NCI-H69 (cell line): Measurements from ENCODE around the gene SLC35C1.

Experiments
- DNase-seq: peaks from one replicate; lab custom pipeline; 2025; lab: John Stamatoyannopoulos, UW

Gene SLC35C1

GRCh38 chr11:45804761-45805304, at the start of gene SLC35C1:
SLC35C1 (plus strand) TSS chr11:45805149; CDS start chr11:45805802, 653 bp downstream.
- peak; percentile 99 for DNase-seq

GRCh38 chr11:45755281-45755859, 49.6 kb upstream of the SLC35C1 start:
- no peak for DNase-seq

GRCh38 chr11:45756384-45757010, 48.5 kb upstream of the SLC35C1 start:
- no peak for DNase-seq

- no peak for DNase-seq
Measured at GRCh38 chr11:45757672-45758071, 47.3 kb upstream of the SLC35C1 start.

DNA sequence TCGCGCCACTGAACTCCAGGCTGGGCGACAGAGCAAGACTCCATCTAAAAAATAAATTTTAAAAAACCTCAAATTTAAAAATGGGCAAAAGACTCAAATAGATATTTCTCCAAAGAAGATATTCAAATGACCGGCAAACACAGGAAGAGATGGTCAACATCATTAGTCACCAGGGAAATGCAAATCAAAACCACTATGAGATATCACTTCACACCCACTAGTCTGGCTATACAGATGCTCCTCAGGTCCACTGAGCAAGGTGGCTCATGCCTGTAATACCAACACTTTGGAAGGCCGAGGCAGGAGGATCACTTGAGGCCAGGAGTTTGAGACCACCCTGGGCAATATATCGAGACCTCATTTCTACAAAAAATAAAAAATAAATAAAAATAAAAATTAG, 43.3 kb upstream of the SLC35C1 start:
- no peak for DNase-seq

- no peak for DNase-seq
Measured at GRCh38 chr11:45765107-45765668, 39.8 kb upstream of the SLC35C1 start.

- DNase-seq, result no peak
Measured at GRCh38 chr11:45765836-45766235, 39.1 kb upstream of the SLC35C1 start.

- no peak for DNase-seq
Measured at GRCh38 chr11:45766469-45766868, 38.5 kb upstream of the SLC35C1 start.

GRCh38 chr11:45768486-45768885, 36.5 kb upstream of the SLC35C1 start:
- no peak for DNase-seq

- no peak for DNase-seq
Measured at GRCh38 chr11:45769960-45770359, 35.0 kb upstream of the SLC35C1 start.

GRCh38 chr11:45771193-45771565, 33.8 kb upstream of the SLC35C1 start:
- peak; percentile 76 for DNase-seq

DNA sequence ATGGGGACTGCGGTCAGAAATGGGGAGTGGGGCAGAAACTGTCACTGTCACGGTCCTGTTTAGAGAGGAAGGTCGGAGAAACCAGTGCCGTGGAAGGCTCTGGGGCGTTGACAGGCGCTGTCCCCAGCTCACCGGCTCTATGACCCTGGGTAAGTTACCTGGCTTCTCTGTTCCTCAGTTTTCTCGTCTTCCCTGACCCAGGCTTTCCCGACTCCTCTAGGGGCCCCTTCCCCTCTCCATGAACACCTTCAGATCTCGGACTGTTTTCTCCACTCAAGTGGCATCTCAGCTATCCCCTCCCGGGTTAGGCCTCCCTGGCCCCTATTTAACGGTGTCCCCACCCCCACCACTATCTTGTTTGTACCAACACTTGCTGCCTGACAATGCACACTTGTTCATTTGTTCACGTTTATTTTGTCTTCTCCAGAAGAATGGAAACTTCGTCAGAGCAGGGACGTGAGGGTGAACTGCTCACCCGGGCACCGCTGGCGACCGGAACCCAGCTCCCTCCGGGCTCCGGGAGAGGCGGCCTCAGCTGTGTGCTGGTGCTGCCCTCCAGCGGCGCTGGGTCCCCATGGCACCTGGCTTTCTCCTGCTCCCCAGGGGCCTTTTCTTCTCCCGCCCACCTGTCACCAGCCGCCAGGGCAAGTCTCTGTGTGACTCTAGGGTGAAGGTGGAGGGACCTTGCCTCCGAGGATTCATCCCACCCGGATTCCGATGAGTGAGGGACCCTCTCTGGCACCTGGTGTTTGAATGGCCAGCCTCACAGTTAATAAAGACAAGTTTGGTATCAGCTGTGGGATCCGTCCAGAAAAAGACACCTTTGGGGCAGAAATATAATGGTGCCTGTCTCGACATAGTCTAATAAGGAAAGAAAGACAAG, 33.1 kb upstream of the SLC35C1 start:
- peak; percentile 90 for DNase-seq

- no peak for DNase-seq
Measured at GRCh38 chr11:45772449-45772774, 32.5 kb upstream of the SLC35C1 start.

DNA sequence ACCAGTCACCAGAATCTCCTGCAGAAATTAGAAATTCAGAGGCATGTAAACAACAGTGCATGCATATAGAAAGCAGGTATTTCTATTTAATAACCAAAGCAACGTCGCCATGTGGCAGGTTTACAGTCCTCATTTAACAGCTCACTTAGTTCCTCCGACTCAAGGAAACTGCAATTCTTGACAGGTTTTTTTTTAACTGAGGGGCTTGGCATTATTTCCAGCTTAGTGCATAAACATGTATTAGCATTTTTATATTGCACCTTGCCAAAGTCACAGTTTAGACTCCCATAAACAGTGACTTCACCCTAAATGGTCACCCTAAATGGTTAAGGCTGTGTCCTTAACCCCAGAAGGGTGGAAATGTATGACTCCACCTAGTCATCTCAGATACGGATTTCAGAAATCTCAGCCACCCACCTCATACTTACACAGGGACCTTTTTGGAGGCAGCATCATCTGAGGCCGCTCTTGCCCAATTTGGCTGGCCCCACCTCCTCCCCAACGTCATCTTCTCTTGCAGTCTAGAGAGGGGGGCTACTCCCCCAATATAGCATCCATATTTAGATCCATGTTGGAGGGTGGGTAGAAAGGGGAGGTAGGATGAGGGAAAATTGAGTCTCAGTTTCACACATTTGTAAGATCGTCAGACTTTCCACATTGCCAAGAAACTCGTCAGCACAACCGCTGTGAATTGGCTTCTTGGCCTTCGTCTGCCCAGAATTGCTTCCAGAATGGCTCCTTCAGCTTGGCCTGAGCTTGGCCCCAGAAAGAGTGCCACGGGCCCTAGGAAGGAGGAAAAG, 31.8 kb upstream of the SLC35C1 start:
- DNase-seq, result no peak

DNA sequence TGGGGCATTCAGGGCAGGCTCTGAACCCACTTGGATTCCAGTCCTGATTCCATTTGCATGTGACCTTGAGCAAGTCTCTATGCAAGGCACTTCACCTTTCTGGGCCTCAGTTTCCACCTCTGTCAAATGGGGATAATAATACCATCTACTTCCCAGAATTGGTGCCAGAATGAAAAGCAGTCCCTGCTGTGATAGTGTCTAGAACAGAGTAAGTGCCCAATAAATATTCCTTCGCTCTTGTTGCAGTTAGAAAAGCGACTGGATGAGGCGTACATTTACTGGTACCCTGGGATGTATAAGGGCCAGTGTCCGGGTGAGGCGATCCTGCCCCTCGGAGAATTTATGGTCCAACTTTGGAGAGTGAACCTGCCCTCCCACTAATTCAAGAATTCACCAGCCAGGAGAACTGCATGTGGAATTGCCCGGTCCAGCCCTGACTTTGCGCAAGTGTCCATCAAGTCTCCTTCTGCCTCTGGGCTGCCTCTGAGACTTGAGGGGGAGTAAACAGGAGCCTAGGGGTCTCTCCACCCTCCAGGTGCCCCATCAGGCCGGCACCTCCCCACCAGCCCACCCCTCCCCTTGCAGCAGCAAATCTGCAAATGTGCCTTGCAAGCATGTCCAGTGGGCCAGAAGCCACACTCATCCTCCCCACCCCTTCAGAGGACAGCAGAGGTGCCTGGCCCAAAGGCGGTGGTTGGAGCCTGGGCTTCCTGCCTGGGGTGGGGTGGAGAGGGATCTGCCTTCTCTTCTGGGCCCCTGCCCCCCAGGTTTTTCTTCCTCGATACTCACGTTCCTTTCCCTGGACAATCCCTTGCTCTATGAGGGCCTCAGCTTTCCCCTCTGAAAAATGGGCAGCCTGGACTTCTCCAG, 30.9 kb upstream of the SLC35C1 start:
- DNase-seq, result no peak

- no peak for DNase-seq
Measured at GRCh38 chr11:45774786-45775185, 30.2 kb upstream of the SLC35C1 start.

- DNase-seq, result no peak
Measured at GRCh38 chr11:45777127-45777969, 27.6 kb upstream of the SLC35C1 start.

DNA sequence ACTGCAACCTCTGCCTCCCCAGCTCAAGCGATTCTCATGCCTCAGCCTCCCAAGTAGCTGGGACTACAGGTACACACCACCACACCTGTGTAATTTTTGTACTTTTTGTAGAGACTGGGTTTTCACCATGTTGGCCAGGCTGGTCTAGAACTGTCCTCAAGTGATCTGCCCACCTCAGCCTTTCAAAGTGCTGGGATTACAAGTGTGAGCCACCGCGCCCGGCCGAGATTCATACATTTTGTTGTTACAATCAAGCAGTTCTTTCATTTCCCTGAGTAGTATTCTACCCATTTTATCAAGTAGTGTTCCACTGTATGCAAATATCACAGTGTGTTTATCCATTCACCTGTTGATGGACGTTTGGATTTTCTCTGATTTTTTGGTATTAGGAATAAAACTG, 26.6 kb upstream of the SLC35C1 start:
- no peak for DNase-seq

DNA sequence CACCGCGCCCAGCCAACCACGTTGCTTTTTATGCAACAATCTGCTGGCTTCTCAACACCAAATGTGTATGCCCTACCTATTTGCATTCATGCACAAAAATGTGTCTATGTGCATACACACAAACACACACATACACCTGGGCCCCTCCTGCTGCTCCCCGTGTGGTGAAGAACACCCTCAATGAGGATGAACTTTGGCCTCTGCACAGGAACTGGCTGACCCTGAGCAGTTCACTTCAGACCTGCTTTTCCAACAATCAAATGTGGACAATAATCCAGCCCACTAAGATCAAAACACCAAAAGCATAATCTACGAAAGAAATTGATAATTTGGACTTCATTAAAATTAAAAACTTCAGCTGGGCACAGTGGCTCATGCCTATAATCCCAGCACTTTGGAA, 25.3 kb upstream of the SLC35C1 start:
- no peak for DNase-seq

- no peak for DNase-seq
Measured at GRCh38 chr11:45786272-45786671, 18.7 kb upstream of the SLC35C1 start.
